Measurements from ENCODE around the gene ABLIM1.

DNA sequence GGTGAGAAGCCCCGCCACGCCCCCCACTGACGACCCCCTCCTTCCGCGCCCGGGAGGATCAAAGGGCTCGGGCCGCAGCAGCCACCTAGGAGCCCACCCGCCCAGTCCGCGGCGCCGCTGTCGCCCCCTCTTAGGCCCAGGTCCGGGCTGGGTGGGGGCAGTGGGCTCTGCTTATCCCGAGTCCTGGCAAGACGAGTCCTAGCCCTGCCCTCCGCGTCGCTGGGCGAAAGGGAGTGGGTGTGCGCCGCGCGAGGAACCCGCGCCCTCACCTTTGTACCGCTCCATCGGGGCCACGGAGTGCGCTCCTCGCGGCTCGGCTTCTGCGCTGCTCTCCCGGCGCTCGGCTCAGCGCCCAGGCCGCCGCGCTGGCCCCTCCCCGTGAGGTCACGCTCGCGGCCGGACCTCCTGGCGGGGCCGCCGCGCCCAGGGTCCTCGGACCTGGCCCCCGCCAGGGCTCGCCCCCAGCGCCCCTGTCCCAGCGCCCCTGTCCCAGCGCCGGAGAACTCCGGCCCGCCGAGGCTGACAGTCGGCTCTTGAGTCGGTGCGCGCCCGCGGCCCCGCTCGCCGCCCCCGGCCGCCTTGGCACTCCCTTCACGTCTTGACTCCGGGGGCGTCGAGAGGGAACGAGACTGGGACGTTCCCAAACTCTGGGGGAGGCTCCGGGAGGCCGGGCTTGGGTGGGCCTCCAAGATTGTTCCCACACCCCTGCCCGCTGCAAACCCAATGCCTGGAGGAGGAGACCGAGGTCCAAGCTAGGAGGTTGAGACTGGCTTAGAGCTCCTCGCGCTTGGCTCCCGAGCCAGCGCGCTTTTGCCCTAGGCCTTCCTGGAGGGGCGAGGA, 253.7 kb downstream of the ABLIM1 start, which contains the start of gene AFAP1L2:
- TF ChIP-seq CTCF (conservative IDR thresholded peaks at IDR 0.05 in 1 of 2, IDR thresholded peaks at IDR 0.05 in 1 of 2; ENCODE audit: extremely low read depth in 1 of 2, insufficient read depth in 1 of 2, low read depth in 1 of 2, low read length in 2 of 2) (no peak), EZH2 (IDR thresholded peaks at IDR 0.05; ENCODE audit: borderline replicate concordance, low read length) (no peak)
